Activated naive CD4-positive, alpha-beta T cell (primary cell): ENCODE data around the gene CD244.
A peak's percentile ranks its signal among the peaks of the same experiment; 100 is the strongest.
"Not testable (repeated sequence)": the region's sequence is repeated elsewhere in the genome, so short reads cannot be mapped to it uniquely, and the experiment has no call there.

ENCODE experiments used
- DNase-seq, 4 experiments: peaks; one replicate each; lab custom pipeline; 2025; lab: John Stamatoyannopoulos, UW

The CD244 gene

GRCh38 chr1:160811147-160811546 lies 51.5 kb downstream of the CD244 start:
- DNase-seq, result no peak

- DNase-seq, result no peak
These were observed 52.2 kb downstream of the CD244 start for GRCh38 chr1:160810486-160810885.

GRCh38 chr1:160808289-160808688 lies 54.4 kb downstream of the CD244 start:
- DNase-seq, result no peak

- no peak for DNase-seq
These were observed 54.9 kb downstream of the CD244 start for GRCh38 chr1:160807738-160808137.

GRCh38 chr1:160807247-160807646 lies 55.4 kb downstream of the CD244 start:
- DNase-seq, result no peak

- DNase-seq, result no peak
These were observed 55.9 kb downstream of the CD244 start for GRCh38 chr1:160806784-160807183.

GRCh38 chr1:160806109-160806665 lies 56.5 kb downstream of the CD244 start:
- no peak for DNase-seq

GRCh38 chr1:160801836-160802580 lies 60.7 kb downstream of the CD244 start:
- DNase-seq, result no peak

- DNase-seq, result no peak
These were observed 61.9 kb downstream of the CD244 start for GRCh38 chr1:160800645-160801408.

- no peak for DNase-seq
These were observed 62.5 kb downstream of the CD244 start for GRCh38 chr1:160800142-160800541.

GRCh38 chr1:160799641-160800040 lies 63.0 kb downstream of the CD244 start:
- no peak for DNase-seq

GRCh38 chr1:160798439-160798838 lies 64.2 kb downstream of the CD244 start:
- DNase-seq, result no peak

GRCh38 chr1:160797861-160798273 lies 64.8 kb downstream of the CD244 start:
- peak in 2 of 4 experiments; percentile 23 to 44 for DNase-seq

- no peak for DNase-seq
These were observed 65.4 kb downstream of the CD244 start for GRCh38 chr1:160797271-160797709.

- peak in 3 of 4 experiments; percentile 33 to 62 (median 61) for DNase-seq
These were observed 66.7 kb downstream of the CD244 start, which contains the start of gene LY9 for GRCh38 chr1:160795951-160796383. Gene LY9, plus strand, starts transcription at chr1:160796174. Its CDS starts 14 bp downstream, at chr1:160796188.

GRCh38 chr1:160794376-160794775 lies 68.3 kb downstream of the CD244 start:
- no peak for DNase-seq

- DNase-seq, result no peak
These were observed 72.7 kb downstream of the CD244 start for GRCh38 chr1:160789702-160790611.

GRCh38 chr1:160789051-160789701 lies 73.5 kb downstream of the CD244 start:
- no peak for DNase-seq

- DNase-seq, result not testable (repeated sequence)
These were observed 79.5 kb downstream of the CD244 start for GRCh38 chr1:160782988-160783765.
